ENCODE measurements around the gene AUTS2. TPM values are rescaled to one million over a fixed set of nuclear protein-coding genes. Genes with fewer than 3 reads are reported as not detected.

The AUTS2 gene
- total and polyA plus RNA-seq, 10 donors, result 6.1 to 54.8 (median 29.1) TPM

DNA sequence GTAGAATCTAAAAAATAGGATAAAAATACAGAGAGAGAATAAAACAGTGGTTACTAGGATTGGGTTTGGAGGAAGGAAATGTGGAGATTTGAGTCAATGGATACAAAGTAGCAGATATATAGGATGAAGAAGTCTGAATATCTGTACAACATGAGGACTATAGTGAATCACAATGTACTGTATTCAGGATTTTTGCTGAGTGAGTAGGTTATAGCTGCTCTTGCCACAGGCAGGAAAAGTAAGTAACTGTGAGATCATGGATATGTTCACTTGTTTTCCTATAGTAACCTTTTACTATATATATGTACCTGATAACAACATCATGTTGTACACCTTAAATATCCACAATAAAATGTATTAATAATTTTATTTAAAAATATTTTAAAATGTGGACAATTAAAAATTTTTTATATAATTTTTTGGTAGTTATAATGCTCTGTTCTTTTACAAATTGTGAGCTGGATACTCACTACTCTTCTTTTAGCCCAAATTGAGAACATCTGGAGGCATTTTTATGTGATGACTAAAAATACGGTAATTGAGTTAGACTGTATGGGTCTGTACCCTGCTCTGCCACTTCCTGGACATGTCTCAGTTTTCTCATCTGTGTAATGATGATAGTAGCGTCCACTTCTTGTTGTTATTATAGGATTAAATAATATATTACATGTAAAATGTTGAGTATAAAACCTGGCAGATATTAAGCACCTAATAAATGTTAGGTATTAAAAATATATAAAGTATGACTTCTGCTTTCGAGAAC lies 439.1 kb downstream of the AUTS2 start:
- Histone ChIP-seq H3K9me3 (no peaks in the 10 kb centered on the region), H3K4me3 (no peak overlapping the region), H3K36me3 (no peaks in the 10 kb centered on the region), H3K27ac (no peak overlapping the region), H3K27me3 (replicated peaks in 1 of 7) (no peaks in the 10 kb centered on the region), H3K4me1 (no peaks in the 10 kb centered on the region)
- WGBS, 5 donors, result 85 to 90% (median 89%) methylated on average over 3 of the region's 3 CpGs
- no peak for DNase-seq
- intact Hi-C loops (cut with DNase I; ENCODE audit: low total_unique reads), result no loop called here
- TF ChIP-seq POLR2A (IDR thresholded peaks at IDR 0.05) (no peak), POLR2AphosphoS5 (IDR thresholded peaks at IDR 0.05) (no peak)
- TF ChIP-seq, protein P1, sequence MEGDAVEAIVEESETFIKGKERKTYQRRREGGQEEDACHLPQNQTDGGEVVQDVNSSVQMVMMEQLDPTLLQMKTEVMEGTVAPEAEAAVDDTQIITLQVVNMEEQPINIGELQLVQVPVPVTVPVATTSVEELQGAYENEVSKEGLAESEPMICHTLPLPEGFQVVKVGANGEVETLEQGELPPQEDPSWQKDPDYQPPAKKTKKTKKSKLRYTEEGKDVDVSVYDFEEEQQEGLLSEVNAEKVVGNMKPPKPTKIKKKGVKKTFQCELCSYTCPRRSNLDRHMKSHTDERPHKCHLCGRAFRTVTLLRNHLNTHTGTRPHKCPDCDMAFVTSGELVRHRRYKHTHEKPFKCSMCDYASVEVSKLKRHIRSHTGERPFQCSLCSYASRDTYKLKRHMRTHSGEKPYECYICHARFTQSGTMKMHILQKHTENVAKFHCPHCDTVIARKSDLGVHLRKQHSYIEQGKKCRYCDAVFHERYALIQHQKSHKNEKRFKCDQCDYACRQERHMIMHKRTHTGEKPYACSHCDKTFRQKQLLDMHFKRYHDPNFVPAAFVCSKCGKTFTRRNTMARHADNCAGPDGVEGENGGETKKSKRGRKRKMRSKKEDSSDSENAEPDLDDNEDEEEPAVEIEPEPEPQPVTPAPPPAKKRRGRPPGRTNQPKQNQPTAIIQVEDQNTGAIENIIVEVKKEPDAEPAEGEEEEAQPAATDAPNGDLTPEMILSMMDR (IDR thresholded peaks at IDR 0.05 in 8 of 11, conservative IDR thresholded peaks at IDR 0.05 in 3 of 11), result no peak

DNA sequence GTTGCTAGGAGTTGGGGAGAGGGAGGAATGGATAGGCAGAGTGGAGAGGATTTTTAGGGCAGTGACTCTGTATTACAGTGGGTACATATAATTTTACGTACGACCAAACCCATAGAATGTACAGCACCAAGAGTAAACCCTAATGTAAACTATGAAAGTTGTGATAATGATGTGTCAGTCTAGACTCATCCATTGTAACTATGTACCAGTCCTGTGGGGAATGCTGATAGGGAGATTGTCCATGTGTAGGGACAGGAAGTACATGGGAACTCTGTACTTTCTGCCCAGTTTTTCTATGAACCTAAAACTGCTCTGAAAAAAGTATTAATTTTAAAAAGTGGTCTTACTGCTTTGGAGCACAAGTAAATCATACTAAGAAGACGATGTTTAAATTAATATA lies 441.8 kb downstream of the AUTS2 start:
- Histone ChIP-seq H3K4me3 (no peak overlapping the region), H3K4me1 (peaks cover 0 to 7% (median 0%) of the 10 kb centered on the region in 6 donors), H3K27ac (no peak overlapping the region), H3K36me3 (no peaks in the 10 kb centered on the region), H3K27me3 (replicated peaks in 1 of 7) (no peaks in the 10 kb centered on the region), H3K9me3 (no peaks in the 10 kb centered on the region)
- intact Hi-C loops (cut with DNase I; ENCODE audit: low total_unique reads), result loop anchor here (5.0 kb wide), 1 partner anchor 657 kb away; no protein-coding TSS in a partner anchor
- DNase-seq, result no peak
- WGBS, 5 donors, result 94 to 97% (median 95%) methylated on average over 3 of the region's 3 CpGs
- TF ChIP-seq, protein P1 (IDR thresholded peaks at IDR 0.05 in 8 of 11, conservative IDR thresholded peaks at IDR 0.05 in 3 of 11), result no peak
- TF ChIP-seq POLR2A (IDR thresholded peaks at IDR 0.05) (no peak), POLR2AphosphoS5 (IDR thresholded peaks at IDR 0.05) (no peak)

DNA sequence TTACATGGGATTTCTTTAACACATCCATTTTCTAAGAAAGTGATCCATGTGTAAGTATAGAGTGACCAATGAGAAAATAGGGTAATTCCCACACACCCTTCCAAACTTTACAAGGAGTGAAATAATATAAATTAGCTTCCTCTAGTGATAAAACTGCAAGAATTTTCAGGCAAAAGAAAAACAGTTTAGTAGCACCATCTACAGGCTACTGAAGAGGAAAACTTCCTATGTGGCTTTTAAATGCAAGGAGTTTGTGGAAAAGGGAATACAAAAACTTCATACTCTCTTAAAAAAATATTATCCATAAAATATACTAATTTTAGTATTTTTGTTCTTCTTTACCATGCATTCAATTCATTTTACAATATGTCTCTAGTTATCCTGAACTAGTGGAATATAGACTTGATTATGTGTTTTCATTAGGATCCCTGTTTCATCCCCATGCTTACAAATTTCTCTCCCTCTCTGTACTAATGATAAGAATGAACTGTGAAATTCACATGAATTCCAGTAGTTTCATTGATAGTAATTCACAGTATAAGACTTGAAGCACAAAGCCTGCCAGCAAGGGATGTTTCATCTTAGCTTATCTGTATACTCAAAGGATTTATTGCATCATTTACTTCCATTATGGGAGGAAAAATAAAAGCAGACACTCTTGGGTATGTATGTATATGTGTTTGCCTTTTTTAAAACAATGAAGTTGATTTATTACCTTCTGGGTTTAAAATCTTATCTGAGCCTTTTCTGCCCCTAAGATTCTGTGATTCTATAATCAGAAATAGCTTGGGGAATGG lies 442.9 kb downstream of the AUTS2 start:
- DNase-seq, result no peak
- intact Hi-C loops (cut with DNase I; ENCODE audit: low total_unique reads), result loop anchor here (5.0 kb wide), 1 partner anchor 656 kb away; no protein-coding TSS in a partner anchor

More for the DNA sequence above, 442.9 kb downstream of the AUTS2 start:
- H3K27ac ChIP-seq, result no peak overlapping the region
- TF ChIP-seq, protein P1 (IDR thresholded peaks at IDR 0.05 in 8 of 11, conservative IDR thresholded peaks at IDR 0.05 in 3 of 11), result peak in 3 of 11 experiments; percentile 11 to 24 (median 20)
- TF ChIP-seq POLR2A (IDR thresholded peaks at IDR 0.05) (no peak), POLR2AphosphoS5 (IDR thresholded peaks at IDR 0.05) (no peak)
- H3K27me3 ChIP-seq (replicated peaks in 1 of 7), result no peaks in the 10 kb centered on the region
- no peaks in the 10 kb centered on the region for H3K9me3 ChIP-seq
- H3K4me1 ChIP-seq, result peaks cover 0 to 7% (median 0%) of the 10 kb centered on the region in 6 donors
- no peak overlapping the region for H3K4me3 ChIP-seq
- H3K36me3 ChIP-seq, result no peaks in the 10 kb centered on the region

Measured in spleen (tissue), 11 donors.